ENCODE results near the gene PGM2L1.
"Not testable (repeated sequence)": the region's sequence is repeated elsewhere in the genome, so short reads cannot be mapped to it uniquely, and the experiment has no call there.

PGM2L1 gene

DNA sequence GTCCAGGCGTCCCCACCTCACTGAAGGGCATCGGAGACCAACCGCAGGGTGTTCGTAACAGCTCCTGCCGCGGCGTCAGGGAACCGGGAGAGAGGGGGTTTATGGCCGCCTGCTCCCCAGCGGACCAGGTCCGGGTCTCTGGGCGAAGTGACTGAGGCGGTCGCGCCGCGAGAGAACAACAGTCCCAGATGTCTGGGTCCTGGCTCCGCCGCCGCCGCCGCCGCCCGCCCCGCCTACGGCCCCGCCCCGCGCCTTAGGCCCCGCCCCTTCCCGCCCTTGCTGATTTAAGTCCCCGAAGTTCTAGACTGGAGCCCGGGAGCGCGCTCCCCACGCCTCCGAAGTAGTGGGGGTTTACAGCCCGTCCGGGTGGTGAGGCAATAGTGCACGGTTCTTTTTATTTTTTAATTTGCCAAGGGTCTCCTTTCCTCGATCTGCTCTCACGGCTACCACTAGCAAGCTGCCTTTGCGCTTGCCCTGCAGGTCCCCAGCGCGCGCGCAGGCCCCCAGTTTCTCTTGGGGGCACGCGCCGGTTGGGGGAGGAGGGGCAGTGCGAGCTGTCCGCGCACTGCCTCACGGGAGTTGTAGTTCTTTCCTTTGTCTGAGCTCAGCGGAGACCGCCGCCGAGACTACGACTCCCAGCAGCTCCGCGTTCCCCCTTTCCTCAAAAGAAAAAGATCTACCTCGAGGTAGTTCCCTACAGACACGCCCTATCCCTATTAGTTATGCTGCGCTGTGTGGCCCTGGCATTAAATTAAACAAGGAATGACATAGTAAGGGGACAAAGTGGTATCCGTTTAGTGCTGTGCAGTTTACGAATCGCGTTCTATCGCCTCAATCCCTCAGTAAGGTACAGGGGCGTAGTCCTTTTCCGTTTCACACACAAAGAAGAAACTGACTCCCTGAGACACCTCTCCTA is at the start of gene PGM2L1:
TSS of gene PGM2L1 (minus strand) at position 190 of the 916 bp plus-strand sequence. CDS start 272 bp downstream, outside the sequence.
- DNase-seq, result peak; percentile 94 to 95

DNA sequence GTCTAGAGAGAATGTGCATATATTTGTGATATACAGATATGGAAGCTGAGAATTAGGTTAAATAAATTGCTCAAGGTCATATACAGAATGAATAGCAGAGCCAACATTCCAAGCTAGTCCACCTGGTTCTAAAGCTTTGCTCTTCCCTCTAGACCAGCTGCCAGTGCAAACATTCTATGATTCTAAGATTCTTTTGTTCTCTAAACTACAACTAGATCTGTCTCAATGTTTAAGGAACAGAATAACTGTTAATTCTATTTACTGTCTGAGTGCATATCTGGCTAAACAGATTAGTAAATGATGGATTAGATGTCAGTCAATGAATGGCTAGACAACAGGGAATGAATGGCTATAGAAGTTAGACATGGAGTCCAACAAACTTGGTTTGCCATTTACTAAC is 49.5 kb upstream of the PGM2L1 start:
- no peak for DNase-seq

DNA sequence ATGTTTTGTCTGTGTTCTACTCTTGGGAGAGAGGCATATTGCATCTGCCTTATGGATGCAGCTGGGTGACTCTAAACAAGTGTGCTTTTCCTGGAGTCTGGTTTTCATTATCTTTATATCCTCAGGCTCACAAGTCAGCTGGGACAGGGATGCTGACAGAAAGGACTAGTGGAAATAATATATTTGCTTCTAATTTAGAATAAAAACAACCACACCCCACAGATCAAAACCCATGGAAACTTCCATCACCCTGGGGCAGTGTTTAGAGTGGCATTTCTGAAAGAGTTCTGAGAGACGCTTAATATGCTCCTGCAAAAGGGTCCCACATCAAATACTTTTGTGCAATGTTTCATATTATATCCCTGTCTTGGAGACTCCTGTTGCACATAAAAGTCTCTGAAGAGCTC is 48.3 kb upstream of the PGM2L1 start:
- no peak for DNase-seq

DNA sequence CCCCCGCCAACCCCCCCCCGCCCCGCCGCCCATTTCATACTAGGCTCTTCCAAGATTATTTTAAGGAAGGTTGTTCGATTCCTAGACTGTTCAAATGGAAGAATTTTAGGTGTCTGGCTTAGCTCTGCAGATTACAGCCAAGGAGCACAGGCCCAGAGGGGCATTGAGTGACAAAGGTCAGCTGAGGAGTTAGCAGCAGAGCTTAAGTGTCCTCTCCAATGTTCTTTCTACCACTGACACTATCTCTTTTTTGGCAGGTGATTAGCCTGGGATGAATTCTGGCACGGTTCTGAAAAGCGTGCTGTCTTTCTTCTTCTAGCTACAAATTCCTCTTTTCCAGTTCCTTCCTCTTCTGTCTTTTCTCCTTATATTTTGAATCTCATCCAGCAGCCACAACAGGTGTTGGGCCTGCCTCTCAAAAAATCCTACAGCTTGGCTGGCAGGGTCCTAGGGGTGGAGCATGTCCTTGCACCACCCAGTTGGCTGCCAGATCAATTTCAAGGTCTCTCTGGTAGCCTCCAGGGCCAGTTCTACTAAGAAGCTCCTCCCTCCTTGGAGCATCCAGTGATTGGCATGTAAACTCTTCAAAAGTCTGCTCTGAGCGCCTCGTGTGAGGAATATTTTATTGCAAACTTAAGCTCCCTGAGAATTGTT is 46.1 kb upstream of the PGM2L1 start:
- no peak for DNase-seq

DNA sequence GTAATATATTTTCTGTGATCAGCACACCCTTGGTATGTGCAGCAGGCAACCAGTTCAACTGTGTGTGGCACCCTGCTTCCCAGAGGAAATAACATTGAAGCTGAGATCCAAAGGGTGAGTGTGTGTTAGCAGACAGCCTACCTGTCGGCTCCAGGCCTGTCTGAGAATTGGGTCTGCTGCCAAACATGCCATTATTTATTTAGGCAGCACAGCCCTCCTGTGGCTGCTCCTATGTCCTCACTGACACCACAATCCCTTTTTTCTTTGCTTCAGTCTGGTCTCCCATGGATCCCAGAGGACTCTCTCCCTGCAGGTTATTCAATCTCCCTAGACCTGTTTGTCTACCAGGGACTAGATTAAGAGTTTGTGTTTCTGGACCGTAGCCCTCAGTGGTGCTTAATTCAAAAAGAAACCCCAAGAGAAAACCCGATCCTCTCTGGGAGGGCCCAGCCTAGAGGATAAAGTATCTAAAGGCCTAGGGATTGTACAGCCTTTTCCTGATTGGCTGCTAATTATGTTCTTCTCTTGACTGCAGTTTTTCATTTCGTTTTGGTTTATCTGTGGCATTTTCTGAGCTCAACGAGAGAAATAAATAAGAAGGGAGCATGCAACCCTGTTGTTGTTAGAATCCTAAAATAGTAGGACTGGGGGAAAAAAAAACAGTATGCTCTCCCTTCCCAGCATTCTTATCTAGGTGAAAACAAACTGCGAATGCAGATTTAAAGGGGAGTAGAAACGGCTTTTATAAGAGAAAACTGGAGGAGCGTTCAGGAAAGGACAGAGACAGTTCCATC is 45.0 kb upstream of the PGM2L1 start:
- no peak for DNase-seq

DNA sequence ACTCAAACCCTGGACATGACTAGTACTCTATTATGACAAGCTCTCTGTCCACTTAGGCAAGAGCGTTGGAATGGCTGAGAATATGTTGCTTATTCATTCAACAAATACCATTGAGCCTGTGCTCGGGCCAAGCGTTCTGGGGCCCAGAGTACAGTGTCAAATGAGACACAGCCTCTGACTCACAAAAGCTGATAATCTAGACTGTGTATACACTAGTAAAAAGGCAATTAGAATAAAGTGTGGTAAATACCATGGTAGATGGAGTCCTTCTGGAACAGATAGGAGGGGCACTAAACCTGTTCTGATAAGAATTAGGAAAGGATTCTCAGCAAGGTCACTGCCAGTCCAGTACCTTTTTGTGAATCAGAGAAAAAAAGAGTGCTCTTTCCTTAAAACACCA is 44.4 kb upstream of the PGM2L1 start:
- no peak for DNase-seq

GRCh38 chr11:74438681-74439080 is 40.4 kb upstream of the PGM2L1 start:
- DNase-seq, result no peak

DNA sequence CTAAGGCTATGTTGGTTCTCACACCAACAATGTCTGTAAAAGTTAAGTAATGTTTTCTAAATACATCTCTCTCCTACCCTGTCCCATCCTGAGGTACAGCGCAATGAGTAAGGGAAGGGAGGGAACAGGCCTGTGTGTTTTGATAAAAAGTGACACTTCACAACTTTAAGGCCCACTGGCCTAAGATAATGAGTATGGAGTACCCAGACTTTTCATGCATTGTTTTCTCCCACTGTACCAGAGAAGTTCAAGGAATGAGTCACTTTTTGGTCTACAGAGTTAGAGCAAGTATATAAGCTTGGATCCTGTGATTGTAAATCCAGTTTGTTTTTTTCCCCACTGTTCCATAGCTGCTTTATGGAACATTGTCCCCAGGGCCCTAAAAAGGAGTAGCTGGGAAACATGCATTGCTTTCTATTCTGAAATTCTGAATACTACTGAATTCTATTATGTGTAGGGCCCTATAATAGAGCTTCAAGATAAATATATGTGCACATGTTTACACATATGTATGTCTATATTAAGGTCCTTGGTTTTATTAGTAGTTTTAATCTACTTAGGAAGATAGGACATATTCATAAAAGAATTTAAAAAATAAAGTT is 39.3 kb upstream of the PGM2L1 start:
- DNase-seq, result no peak

- no peak for DNase-seq
Measured at GRCh38 chr11:74434528-74434927, 36.3 kb upstream of the PGM2L1 start.

GRCh38 chr11:74429205-74429604 is 31.0 kb upstream of the PGM2L1 start:
- DNase-seq, result no peak

GRCh38 chr11:74427384-74427886 is 29.2 kb upstream of the PGM2L1 start:
- DNase-seq, result no peak

GRCh38 chr11:74425100-74425499 is 26.9 kb upstream of the PGM2L1 start:
- no peak for DNase-seq

DNA sequence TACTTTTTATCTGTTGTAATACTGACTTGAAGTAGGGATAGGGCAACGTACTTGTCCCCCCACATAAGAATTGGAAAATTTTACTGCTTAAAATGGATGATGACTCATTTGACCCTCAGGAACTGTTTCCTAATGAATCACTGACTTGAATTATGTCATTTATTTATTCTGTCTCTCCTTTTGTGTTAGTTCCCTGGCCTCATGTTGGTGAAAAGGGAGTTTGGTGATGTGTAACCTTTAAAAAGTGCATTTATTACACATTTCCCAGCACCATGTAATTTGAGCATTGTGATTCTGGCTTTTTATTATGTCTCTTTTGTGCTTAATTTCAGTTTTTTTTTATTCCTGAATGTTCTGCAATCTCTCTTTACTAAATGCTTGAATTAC is 20.3 kb upstream of the PGM2L1 start:
- DNase-seq, result no peak

- DNase-seq, result no peak
Measured at GRCh38 chr11:74417860-74418508, 19.8 kb upstream of the PGM2L1 start.

DNA sequence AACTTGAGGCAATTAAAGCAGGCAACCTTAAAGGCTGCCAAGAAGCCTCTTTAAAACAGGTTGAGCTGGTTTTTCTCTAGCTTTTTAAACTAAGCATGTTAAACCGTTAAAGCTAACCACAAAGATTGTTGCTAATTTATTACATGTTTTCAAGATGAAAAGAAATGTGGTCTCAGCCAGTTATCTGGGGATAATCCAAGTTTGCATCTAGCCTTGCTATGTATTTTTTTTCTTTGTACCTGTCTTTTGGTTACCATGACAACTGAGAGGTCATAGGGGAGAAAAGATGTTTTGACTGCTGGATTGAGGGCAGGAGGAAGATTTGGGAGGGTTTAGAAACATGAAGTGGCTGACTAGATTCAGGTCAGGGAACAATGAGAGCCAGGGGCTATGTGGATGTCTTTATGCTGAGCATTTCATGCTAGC is 19.2 kb upstream of the PGM2L1 start:
- DNase-seq, result peak in 1 of 2 donors; percentile 36

DNA sequence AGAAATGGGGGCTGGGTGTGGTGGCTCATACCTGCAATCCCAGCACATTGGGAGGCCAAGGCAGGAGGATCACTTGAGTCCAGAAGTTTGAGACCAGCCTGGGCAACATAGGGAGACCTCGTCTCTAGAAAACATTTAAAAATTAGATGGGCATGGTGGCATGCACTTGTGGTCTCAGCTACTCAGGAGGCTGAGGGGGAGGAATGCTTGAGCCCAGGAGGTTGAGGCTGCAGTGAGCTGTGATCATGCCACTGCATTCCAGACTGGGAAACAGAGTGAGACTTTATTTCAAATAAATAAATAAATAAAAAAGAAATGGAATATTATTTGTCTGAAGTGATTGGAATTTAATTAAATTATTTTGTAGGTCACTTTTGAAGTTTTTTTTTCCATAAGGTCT is 18.7 kb upstream of the PGM2L1 start:
- DNase-seq, result not testable (repeated sequence)

DNA sequence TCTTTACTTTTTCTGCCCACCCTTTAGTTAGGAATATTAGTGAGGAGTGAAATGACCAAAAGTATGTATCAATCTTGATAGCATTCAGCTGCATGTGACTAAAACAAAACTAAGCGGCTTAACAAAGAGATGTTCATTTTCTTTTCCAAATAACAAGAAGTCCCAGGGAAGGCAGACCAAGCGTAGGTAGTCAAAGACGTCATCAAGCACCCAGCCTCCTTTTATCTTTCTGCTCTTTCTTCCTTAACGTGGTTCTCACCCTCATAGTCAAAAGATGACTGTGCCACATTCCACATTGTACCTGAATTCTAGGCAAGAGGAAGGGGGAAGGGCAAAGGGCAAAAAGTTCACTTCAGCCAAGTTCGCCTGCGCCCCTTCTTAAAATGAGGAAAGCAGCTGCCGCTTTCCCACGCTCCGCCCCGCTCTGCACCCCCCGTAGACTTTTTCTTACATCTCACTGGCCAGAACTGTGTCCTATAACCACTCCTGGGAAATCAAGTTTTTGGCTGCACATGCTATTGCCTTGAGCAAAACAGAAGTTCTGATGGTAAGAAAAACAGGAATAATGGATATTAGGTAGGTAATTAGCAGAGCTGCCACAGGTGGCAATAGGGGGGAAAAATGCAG is 14.6 kb upstream of the PGM2L1 start:
- DNase-seq, result no peak

- DNase-seq, result no peak
Measured at GRCh38 chr11:74412321-74412720, 14.1 kb upstream of the PGM2L1 start.

- no peak for DNase-seq
Measured at GRCh38 chr11:74409633-74410032, 11.4 kb upstream of the PGM2L1 start.

DNA sequence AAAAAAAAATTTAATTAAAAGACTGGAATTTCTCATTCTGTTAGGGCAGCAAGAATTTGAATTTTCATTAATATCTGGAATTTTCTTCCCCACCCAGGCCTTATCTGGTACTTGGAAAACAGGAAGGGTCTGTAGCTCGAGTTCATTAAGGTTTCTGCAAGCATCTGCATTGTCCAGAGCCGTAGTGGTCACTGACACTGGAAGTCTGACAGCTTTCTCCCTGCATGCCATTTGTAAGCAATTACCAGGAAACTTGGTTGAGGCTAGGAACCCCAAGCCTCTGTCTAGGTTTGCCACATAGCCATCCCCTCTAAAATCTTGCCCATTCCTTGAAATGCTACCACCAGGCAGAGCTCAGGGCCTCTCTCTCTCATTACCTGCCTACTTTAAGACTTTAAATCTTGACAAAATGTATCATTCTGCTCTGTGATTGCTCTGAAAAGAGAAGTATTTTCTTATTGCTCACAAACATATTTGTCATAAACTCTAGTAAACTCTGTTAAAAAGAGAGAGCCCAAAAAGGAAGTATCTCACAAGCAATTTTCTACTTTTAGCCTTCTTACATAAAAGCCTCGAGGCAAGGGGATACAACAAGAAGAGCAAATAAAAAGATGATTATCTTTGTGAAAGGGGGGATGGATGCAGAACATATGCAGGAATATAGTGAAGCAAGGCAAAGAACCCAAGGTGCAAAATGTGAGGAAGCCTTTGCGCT is 5.5 kb upstream of the PGM2L1 start:
- no peak for DNase-seq

GRCh38 chr11:74400606-74401005 is 2.4 kb upstream of the PGM2L1 start:
- no peak for DNase-seq
